HG03135 (cell line): Measurements from ENCODE around the gene SFMBT1.

Experiments
- ATAC-seq: cut with Tn5 transposase; IDR thresholded peaks from one replicate; pipeline ENCODE4 v1.9.1; 2021; ENCODE audit warnings: mild to moderate bottlenecking, moderate library complexity; ENCODE audit not compliant: unreplicated experiment

The SFMBT1 gene

DNA sequence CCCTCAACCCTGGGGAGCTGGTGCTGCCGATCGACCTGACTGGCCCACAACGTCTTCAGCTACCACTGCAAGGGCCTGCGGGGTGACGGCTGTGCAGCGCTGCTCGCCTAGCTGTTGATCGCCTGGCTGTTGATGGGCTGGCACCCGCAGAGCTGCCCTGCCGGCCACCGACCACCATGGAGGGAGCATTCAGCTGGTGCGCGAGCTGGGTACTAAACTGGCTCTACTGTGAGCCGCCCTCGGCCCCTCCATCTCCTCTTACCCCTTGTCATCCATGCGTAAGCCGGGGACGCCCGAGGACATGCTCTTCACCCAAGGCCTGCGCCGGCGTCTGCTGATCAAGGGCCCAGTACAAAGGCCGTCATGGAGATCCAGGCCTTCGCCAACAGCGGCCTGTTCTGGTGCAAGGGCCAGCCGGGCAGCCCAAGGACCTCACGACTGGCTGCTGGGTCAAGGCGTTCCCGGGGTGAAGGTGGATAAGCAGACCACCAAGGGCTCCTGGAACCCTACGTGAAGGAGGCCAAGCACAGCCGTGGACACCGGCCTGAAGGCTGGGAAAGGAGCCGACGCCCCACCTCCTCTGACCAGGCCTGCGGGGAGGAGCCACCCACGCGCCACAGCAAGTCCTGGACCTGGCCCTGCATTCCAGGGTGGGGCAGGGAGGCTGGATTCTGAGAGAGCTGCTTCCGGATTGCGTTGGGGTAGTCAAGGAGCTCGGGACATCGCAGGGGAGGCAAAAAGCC lies 46.9 kb downstream of the SFMBT1 start:
- ATAC-seq = no peak

DNA sequence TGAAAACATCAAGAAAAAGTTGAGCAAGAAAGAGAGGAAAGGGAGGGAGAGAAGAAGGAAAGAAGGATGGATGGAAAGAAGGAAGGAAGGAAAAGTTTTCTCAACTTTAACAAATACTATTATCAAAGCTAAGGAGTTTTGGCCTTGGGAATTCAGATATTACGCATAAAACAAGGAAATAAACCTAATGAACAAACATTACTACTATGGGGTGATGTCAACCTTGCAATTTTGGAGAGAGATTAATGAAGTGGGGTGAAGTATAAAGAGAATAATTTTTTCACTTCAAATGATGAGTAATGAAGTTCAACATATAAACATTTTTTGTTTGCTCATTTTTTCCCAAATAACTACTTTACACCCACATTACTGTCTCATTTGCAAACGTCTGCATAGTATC lies 55.2 kb downstream of the SFMBT1 start:
- ATAC-seq = no peak

DNA sequence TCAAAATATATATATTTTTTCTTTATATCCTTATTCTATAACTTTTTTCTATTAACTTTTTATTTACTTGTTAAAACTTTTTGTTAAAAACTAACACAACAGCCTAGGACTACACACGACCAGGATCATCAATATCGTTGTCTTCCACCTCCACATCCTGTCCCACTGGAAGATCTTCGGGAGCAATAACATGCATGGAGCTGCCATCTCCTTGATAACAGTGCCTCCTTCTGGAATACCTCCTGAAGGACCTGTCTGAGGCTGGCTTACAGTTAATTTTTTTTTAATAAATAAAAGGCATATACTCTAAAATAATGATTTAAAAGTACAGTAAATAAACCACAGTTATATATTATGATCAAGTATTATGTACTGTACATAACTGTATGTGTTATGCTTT lies 58.9 kb downstream of the SFMBT1 start:
- ATAC-seq = no peak

DNA sequence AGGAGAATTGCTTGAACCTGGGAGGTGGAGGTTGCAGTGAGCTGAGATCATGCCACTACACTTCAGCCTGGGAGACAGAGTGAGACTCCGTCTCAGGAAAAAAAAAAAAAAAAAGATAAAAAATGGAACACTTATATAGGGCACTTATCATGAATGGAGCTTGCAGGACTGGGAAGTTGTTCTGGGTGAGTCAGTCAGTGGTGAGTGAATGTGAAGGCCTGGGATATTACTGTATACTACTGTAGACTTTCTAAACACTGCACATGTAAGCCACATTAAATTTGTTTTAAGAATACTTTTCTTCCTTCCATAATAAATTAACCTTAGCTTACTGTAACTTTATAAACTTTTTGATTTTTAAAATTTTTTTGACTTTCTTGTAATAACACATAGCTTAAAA lies 59.8 kb downstream of the SFMBT1 start:
- no peak for ATAC-seq

DNA sequence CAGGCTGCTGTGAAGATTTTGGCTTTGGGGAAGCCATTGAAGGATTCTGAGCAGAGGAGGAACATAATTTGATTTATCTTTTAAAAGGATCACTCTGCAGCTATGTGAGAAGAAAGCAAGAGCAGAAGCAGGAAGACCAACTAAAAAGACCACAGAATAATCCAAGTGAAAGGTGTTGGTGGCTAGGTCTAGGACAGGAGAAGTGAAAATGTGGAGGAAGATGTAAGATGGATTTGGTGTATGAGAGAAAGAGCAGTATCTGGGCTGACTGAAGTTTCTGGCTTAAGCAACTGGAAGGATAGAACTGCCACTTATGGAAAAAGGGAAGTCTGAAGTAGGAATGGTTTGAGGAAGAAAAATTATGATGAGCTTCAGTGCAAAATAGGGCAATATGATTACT lies 62.0 kb downstream of the SFMBT1 start:
- peak; percentile 23 for ATAC-seq

DNA sequence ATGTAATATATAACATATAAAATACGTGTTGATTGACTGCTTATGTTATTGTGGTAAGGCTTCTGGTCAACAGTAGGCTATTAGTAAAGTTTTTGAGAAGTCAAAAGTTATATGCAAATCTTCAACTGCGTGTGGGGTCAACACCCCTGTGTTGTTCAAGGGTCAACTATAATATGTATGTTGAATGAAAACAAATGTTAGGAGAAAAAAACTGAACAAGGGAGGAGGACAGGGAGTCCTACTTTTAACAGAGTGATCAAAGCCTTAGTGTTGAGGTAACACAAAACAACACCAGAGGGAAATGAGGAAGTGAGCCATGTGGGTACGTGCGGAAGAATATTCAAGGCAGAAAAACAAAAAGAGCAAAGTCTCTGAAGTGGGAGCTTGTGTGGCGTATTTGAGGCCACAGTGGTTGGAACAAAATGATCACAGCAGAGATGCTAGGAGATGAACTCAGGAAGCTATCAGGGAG lies 62.5 kb downstream of the SFMBT1 start:
- ATAC-seq = peak; percentile 84

DNA sequence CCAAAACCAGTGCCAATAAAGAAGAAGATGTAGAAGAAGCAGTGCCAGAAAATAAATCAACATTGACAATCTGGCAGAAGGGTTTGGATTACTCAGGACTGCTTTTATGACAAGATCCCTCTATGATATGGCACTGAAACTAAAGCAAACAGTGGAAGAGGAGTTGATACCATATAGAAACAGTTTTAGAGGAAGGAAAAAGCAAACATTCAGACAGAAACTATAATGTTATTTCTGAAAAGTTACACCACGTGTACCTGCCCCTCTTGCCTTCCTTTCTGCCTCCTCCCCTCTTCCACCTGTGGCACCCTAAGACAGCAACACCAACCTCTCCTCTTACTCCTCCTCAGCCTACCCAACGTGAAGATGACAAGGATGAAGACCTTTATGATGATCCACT lies 63.0 kb downstream of the SFMBT1 start:
- ATAC-seq = peak; percentile 37

DNA sequence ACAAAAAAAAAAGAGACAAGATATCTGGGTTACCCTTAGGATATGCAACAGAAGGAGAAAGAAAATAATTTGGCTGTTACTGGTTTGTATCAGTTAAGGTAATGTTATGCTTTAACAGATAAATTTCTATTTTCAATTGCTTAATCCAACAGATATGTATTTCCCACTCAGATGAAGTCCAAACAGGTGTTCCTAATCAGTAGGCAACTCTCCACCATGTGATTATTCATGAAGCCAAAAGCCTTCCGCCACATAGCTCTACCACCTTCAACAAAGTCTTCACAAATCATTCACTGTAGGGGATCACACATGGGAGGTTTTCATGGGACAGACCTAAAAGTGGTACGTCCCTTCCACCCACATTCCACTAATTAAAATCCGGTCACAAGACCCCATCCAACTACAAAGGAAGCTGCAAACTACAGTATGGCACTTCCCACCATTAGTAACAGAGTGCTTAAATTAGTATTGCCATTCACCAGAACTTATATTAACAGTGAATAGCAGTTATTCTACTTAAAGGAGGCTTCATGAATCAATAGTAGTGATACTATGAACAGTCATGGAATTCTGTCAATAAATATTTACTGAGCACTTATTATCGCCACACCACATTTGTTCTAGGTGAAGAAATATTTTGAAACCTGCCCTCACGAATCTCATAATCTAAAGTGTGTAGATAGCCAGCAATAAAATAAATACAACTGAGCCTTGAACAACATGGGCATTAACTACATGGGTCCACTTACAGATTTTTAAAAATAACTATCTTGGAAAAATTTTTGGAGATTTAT lies 66.5 kb downstream of the SFMBT1 start:
- ATAC-seq = no peak

GRCh38 chr3:52978109-52978754 lies 67.6 kb downstream of the SFMBT1 start:
- ATAC-seq = no peak

DNA sequence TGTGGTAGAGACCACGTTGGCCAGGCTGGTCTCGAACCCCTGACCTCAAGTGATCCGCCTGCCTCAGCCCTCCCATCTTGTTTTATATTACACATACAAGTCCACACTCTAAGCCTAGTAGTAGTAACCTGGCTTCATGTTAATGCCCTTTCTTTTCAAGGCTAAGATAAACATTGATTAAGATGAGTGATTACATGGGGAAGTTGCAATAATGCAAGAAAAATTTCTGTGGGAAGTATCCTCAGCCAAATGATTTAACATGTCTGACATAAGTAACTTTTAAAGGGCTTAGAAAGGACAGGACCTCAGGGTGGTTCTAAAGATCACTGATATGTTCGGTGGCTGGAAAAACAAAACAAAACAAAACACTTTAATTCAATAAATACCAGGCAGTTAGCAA lies 72.1 kb downstream of the SFMBT1 start:
- no peak for ATAC-seq

- no peak for ATAC-seq
Observed at GRCh38 chr3:52971895-52972294, 74.0 kb downstream of the SFMBT1 start.

GRCh38 chr3:52967398-52967797 lies 78.5 kb downstream of the SFMBT1 start:
- ATAC-seq = no peak

DNA sequence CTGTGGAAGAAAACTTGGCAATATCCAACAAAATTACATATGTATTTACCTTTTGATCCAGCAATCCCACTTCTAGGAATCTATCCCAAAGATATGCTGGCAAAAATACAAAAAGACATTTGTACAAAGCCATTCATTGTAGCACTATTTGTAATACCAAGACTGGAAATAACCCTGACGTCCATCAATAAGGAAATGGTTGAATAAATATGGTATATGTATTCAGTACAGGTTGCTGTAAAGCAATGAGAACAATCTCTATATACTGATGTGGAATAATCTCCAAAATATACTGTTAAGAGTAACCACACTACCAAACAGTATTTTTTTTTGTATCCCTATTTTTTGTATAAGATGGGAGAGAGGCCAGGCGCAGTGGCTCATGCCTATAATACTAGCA lies 83.7 kb downstream of the SFMBT1 start:
- no peak for ATAC-seq

- no peak for ATAC-seq
Observed at GRCh38 chr3:52959773-52960172, 86.1 kb downstream of the SFMBT1 start.

DNA sequence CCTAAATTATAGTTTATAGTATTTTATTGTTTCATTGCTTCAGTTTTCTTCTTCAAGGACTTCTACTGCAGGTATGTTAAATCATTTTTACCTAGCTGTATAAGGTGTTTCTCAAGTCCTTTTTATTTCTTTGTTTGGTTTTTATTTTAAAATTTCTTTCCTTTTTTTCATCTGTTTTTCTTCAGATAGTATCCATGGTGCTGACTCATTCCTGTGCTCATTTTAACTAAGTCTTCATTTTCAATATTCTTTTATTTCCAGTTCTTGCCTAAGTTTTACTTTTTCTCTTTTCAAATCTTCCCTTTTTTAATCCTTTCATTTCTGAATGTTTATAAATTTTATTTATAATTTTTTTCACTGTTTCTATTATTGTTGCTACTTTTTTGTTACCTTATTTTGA lies 106.3 kb downstream of the SFMBT1 start:
- no peak for ATAC-seq

GRCh38 chr3:52934630-52935530 lies 111.0 kb downstream of the SFMBT1 start:
- no peak for ATAC-seq

- no peak for ATAC-seq
Observed at GRCh38 chr3:52931889-52932288, 114.0 kb downstream of the SFMBT1 start.

GRCh38 chr3:52931328-52931727 lies 114.5 kb downstream of the SFMBT1 start:
- ATAC-seq = no peak

GRCh38 chr3:52930748-52931147 lies 115.1 kb downstream of the SFMBT1 start:
- no peak for ATAC-seq

DNA sequence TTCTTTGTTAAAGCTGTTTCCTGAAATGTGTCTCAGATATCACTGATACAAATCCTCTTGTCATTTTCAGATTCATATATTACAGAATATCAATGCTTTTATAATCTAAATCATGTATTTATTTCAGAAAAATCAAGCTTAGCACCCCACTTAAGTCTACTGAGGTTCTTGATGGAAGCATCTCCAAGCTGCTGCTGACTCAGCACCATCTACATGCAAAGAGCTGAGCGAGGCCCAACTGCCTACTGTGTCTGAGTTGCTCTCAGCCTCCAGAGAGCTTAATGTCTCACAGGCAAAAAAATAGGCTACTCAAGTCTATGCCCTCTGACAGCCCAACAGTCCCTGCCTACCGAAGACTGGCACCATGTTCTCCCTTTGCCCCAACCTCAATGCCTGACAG lies 119.3 kb downstream of the SFMBT1 start:
- no peak for ATAC-seq
